Omental fat pad (tissue), 4 donors: Measurements from ENCODE around the gene ILKAP. TPM values are rescaled to one million over a fixed set of nuclear protein-coding genes. Genes with fewer than 3 reads are reported as not detected.

Source experiments
- ATAC-seq: fragments of 150-250 bp; one replicate; pipeline ENCODE4 v1.9.1; 2016; ENCODE audit warnings: mild to moderate bottlenecking, moderate library complexity; ENCODE audit not compliant: low FRiP score
- DNase-seq: peaks from one replicate; pipeline ENCODE4 v3.0.0-alpha.2; 2019; ENCODE audit warnings: low spot score
- total RNA-seq, 4 donors: library from RNA; depleted of rRNA; stranded (reverse); fragments of >200 nt; gene quantifications; one replicate each; pipeline ENCODE4 v1.1.0, GENCODE V29; 2016
- TF ChIP-seq, protein P1 (sequence below), 3 donors: fragments of 450-650 bp; IDR thresholded peaks; one replicate each; pipeline ENCODE4 v1.5.1; 2016 to 2017; ENCODE audit warnings: antibody characterized with exemption in 3 of 3, mild to moderate bottlenecking in 3 of 3, moderate library complexity in 2 of 3

Gene ILKAP
- total RNA-seq, 4 donors from 2014 or later = 20.2 to 51.8 (median 29.7) TPM

DNA sequence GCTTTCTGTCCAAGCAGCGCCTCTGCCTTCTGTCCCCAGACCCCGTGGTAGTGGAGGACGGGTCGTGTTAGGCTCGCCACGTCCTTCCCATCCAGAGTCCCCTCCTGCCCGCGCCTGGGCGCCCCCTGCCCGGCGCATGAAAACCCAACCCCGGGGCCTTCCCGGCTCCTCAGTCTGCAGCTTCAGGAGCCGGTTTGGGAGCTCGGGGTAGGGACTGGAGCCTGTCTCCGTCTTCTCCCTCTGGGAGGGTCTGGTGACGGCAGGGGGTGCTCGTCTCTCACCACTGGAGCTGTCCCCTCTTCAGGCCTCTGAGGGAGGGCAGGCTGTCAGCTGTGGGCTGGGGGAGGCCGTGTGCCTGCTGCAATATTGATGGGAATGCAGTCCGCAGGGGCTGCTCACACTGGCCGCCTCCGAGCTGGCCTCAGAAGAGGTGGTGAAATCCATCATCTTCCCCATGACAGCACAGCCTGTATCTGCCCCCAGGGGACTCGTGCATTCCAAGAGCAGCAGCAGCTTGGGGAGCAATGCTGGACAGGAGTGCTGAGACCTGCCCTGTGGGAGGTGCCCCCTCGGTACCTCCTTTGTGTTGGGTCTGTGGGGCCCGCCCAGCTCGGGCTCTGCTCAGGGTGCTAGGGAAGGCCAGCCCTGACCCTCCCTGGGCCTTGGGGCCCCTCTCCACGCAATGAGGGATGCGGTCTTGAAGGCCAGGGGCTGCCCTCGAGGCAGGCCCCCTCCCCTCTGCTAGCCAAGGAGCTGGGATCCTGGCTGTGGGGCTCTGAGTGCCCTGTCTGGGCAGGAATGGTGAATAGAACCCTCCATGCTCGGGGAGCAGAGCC is 82.8 kb downstream of the ILKAP start:
- TF ChIP-seq, protein P1, sequence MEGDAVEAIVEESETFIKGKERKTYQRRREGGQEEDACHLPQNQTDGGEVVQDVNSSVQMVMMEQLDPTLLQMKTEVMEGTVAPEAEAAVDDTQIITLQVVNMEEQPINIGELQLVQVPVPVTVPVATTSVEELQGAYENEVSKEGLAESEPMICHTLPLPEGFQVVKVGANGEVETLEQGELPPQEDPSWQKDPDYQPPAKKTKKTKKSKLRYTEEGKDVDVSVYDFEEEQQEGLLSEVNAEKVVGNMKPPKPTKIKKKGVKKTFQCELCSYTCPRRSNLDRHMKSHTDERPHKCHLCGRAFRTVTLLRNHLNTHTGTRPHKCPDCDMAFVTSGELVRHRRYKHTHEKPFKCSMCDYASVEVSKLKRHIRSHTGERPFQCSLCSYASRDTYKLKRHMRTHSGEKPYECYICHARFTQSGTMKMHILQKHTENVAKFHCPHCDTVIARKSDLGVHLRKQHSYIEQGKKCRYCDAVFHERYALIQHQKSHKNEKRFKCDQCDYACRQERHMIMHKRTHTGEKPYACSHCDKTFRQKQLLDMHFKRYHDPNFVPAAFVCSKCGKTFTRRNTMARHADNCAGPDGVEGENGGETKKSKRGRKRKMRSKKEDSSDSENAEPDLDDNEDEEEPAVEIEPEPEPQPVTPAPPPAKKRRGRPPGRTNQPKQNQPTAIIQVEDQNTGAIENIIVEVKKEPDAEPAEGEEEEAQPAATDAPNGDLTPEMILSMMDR (IDR thresholded peaks at IDR 0.05) = no peak
- DNase-seq (no peak), ATAC-seq (no peak)

Other genes starting within 250 kb of the ILKAP start
- 10 to 100 TPM; 36.3 to 59.9 (median 51.3) TPM for gene UBE2F, start 236.7 kb downstream of the ILKAP start, total RNA-seq
- gene SCLY, start 142.7 kb downstream of the ILKAP start, total RNA-seq = 10 to 100 TPM in 3 of 4 donors, 1 to 10 TPM in 1; 7.3 to 15.8 (median 12.5) TPM
- gene ESPNL, start 103.4 kb downstream of the ILKAP start, total RNA-seq = under 1 TPM; 0.19 to 0.47 (median 0.25) TPM
- gene KLHL30, start 65.0 kb downstream of the ILKAP start, total RNA-seq = 1 to 10 TPM in 1 of 4 donors, under 1 TPM in 3; 0.28 to 1.6 (median 0.57) TPM
- gene ERFE, start 44.7 kb downstream of the ILKAP start, total RNA-seq = 1 to 10 TPM in 2 of 4 donors, not detected in 2; 1.1 to 1.9 TPM
- 1 to 10 TPM; 5.3 to 9.1 (median 5.6) TPM for gene HES6, start 36.3 kb upstream of the ILKAP start, total RNA-seq
- 10 to 100 TPM in 3 of 4 donors, 1 to 10 TPM in 1; 5.3 to 36.4 (median 15.4) TPM for gene PER2, start 84.9 kb upstream of the ILKAP start, total RNA-seq
- 10 to 100 TPM in 3 of 4 donors, 1 to 10 TPM in 1; 8.4 to 15.9 (median 12.5) TPM for gene TRAF3IP1, start 116.8 kb upstream of the ILKAP start, total RNA-seq
- gene ASB1, start 223.2 kb upstream of the ILKAP start, total RNA-seq = 10 to 100 TPM; 12.9 to 23.4 (median 14.4) TPM